Heart right ventricle (tissue), 16 donors: ENCODE results near the gene PTPRN2. TPM values are rescaled to one million over a fixed set of nuclear protein-coding genes. Genes with fewer than 3 reads are reported as not detected.

ENCODE experiments used
- ATAC-seq, 8 donors: fragments of 200-7000 bp; cut with Tn5 transposase; one replicate each; pipeline ENCODE4 v1.9.1; 2020; ENCODE audit warnings: mild to moderate bottlenecking in 8 of 8, moderate library complexity in 8 of 8, moderate number of reproducible peaks in 1 of 8
- DNase-seq, 2 donors: peaks; one replicate each; pipeline ENCODE4 v3.0.0-alpha.2; 2020
- H3K27ac ChIP-seq, 10 donors: fragments of 200-600 bp; sonication (generic) in 2 of 10; one replicate each; pipeline versions ENCODE4 v1.5.0 to v1.8.0; 2020 to 2022; ENCODE audit warnings: mild to moderate bottlenecking in 3 of 10
- H3K27me3 ChIP-seq, 7 donors: fragments of 200-600 bp; one replicate each; pipeline ENCODE4 v1.8.0; 2021 to 2022; ENCODE audit warnings: mild to moderate bottlenecking in 2 of 7
- H3K36me3 ChIP-seq, 9 donors: fragments of 200-600 bp; sonication (generic) in 1 of 9; one replicate each; pipeline versions ENCODE4 v1.5.0 to v1.8.0; 2020 to 2022; ENCODE audit warnings: mild to moderate bottlenecking in 2 of 9
- H3K4me1 ChIP-seq, 9 donors: fragments of 200-600 bp; sonication (generic) in 1 of 9; one replicate each; pipeline versions ENCODE4 v1.5.0 to v1.8.0; 2020 to 2022; ENCODE audit warnings: mild to moderate bottlenecking in 4 of 9
- H3K4me3 ChIP-seq, 10 donors: fragments of 200-600 bp; sonication (generic) in 2 of 10; one replicate each; pipeline versions ENCODE4 v1.5.0 to v1.8.0; 2020 to 2022; ENCODE audit warnings: mild to moderate bottlenecking in 7 of 10, moderate library complexity in 2 of 10
- H3K9me3 ChIP-seq, 11 donors: fragments of 200-600 bp in 10 of 11; sonication (generic) in 2 of 11; one replicate each; pipeline versions ENCODE4 v1.5.0 to v1.8.0; 2013 to 2022; ENCODE audit warnings: mild to moderate bottlenecking in 2 of 11, control low read depth in 1 of 11, moderate library complexity in 1 of 11
- WGBS, 2 donors: extraction: QIAGEN DNeasy Blood & Tissue Kit; methylation state at CpG; one replicate each; pipeline ENCODE4 v1.1.7; 2013; ENCODE audit warnings: inconsistent platforms in 1 of 2; 5-methylcytosine and 5-hydroxymethylcytosine counted together
- intact Hi-C, 10 donors: fragments of 100-400 bp; cut with DNase I; formaldehyde crosslinking; loops; one replicate each; pipeline versions ENCODE4 v1.11.1 to v1.14.2; 2022
- polyA plus RNA-seq, 2 donors: library from polyadenylated mRNA; stranded (reverse); fragments of 200-250 nt; gene quantifications; one replicate each; pipeline ENCODE4 v1.2.3, GENCODE V29; 2013
- total RNA-seq, 10 donors: library from RNA; stranded (reverse); fragmentation: NEBNext Ultra II Directional in 3 of 10; extraction: Animal tissue kit (Norgen Biotek cat#: 25700) in 3 of 10; gene quantifications; one replicate each; pipeline versions ENCODE4 v1.2.1 to v1.2.4, GENCODE V29; 2021 to 2023
- TF ChIP-seq, protein P1 (sequence below), 9 donors: fragments of 200-600 bp; sonication (generic) in 2 of 9; IDR thresholded peaks; one replicate each; pipeline versions ENCODE4 v1.5.0 to v1.8.0; 2021 to 2022; ENCODE audit warnings: antibody characterized with exemption in 9 of 9, mild to moderate bottlenecking in 5 of 9, moderate library complexity in 1 of 9
- donor health status: Arrhythmogenic right ventricular cardiomyopathy.
- donor health status: ischemic (EF 13 %, LVEDD 7.1; RV severe dilation, severe dysfunction).
- donor health status: healthy with polysubstance abuse.
- donor health status: DM: no; HTN: yes; CAD: no.
- donor health status: DM: no; HTN: no; CAD: no.
- donor health status: ischemic (EF 25% LVEDD 6.9; RV normal size, moderate dysfunction).
- donor health status: ischemic (EF 25% LVEDD 5.7; RV mildly dilated, moderate dysfunction).
- donor health status: healthy.
- donor health status: DM: yes; HTN: yes; CAD: no.
- donor health status: Ischemic cardiomyopathy.
- donor health status: ischemic (EF 35%, LVEDD 5.7; RV mildly dilated, moderate dysfunction).
- donor health status: nonischemic (EF 11% LVEDD 7.7; RV severe dilation, severe dysfunction).
- donor health status: DM: yes; HTN: yes; CAD: no.
- donor health status: PGD.
- donor health status: ischemic (EF 29% LVEDD 5.4; RV normal size, mild dysfunction).
- donor health status: nonischemic (EF 23%, LVEDD 6.1; RV moderate dilation, normal function).

PTPRN2 gene
- total and polyA plus RNA-seq, 12 donors: 0.82 to 1.8 (median 1.3) TPM

DNA sequence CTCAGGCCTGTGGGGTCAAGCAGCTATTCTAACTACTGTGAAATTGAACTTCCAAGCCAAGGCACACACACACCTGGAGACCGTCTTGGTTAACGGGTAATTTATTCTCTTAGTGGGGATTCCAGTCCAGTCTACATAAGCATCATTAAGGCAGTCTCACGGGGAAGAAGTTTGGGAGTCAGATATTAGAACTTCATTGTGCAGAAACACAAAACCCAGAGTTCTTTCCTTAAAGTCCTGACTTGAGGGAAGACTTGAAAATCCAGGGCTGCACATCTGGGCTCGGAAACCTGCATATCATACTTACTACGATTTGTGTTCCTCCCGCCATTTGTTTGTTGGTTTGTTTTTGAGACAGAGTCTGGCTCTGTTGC lies 112.0 kb downstream of the PTPRN2 start:
- TF ChIP-seq, protein P1, sequence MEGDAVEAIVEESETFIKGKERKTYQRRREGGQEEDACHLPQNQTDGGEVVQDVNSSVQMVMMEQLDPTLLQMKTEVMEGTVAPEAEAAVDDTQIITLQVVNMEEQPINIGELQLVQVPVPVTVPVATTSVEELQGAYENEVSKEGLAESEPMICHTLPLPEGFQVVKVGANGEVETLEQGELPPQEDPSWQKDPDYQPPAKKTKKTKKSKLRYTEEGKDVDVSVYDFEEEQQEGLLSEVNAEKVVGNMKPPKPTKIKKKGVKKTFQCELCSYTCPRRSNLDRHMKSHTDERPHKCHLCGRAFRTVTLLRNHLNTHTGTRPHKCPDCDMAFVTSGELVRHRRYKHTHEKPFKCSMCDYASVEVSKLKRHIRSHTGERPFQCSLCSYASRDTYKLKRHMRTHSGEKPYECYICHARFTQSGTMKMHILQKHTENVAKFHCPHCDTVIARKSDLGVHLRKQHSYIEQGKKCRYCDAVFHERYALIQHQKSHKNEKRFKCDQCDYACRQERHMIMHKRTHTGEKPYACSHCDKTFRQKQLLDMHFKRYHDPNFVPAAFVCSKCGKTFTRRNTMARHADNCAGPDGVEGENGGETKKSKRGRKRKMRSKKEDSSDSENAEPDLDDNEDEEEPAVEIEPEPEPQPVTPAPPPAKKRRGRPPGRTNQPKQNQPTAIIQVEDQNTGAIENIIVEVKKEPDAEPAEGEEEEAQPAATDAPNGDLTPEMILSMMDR (IDR thresholded peaks at IDR 0.05): no peak
- Histone ChIP-seq H3K27ac (no peak overlapping the region), H3K36me3 (no peaks in the 10 kb centered on the region), H3K27me3 (peaks cover 0 to 34% (median 17%) of the 10 kb centered on the region in 7 donors), H3K9me3 (peaks cover 0 to 3% (median 0%) of the 10 kb centered on the region in 11 donors), H3K4me1 (no peaks in the 10 kb centered on the region), H3K4me3 (no peak overlapping the region)
- DNase-seq (no peak), ATAC-seq (no peak)
- WGBS, 2 donors: 89 to 91% methylated on average over 6 of the region's 6 CpGs
- intact Hi-C loops: no loop called here

DNA sequence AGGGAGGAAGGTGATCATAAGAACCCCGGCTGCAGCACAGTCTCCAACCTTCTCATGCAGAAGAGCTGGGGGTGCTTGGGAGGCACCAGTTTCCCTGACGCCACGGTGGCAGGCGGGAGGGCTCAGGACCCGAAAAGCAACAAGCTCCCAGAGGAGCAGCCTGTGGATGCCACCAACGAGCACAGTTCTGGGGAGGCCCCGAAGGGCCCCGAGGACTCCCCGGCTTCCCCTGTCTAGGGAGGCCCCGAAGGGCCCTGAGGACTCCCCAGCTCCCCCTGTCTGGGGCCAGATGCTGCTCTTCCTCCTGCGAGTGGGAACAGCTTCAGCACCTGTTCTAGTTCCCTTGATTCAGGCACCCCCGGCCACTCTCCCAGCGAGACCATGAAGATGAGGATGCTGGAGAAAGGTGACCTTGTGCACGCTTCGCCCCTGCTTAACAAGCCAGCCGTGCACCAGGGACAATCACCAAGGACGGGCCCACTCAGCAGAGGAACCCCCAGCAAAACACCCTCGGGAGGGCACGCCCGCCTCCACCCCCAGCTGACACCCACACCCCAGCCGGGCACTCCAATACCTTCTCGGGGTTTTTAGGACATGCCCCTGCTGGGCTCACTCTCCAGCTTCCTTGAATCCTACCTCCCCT lies 112.5 kb downstream of the PTPRN2 start:
- 90 to 92% methylated on average over 22 of the region's 22 CpGs for WGBS, 2 donors
- H3K27me3 ChIP-seq: peaks cover 0 to 31% (median 17%) of the 10 kb centered on the region in 7 donors
- H3K36me3 ChIP-seq: no peaks in the 10 kb centered on the region
- TF ChIP-seq, protein P1 (IDR thresholded peaks at IDR 0.05): no peak
- no peak for DNase-seq
- no peak overlapping the region for H3K4me3 ChIP-seq
- ATAC-seq: no peak
- no peaks in the 10 kb centered on the region for H3K4me1 ChIP-seq
- intact Hi-C loops: no loop called here
- no peak overlapping the region for H3K27ac ChIP-seq
- H3K9me3 ChIP-seq: no peaks in the 10 kb centered on the region

DNA sequence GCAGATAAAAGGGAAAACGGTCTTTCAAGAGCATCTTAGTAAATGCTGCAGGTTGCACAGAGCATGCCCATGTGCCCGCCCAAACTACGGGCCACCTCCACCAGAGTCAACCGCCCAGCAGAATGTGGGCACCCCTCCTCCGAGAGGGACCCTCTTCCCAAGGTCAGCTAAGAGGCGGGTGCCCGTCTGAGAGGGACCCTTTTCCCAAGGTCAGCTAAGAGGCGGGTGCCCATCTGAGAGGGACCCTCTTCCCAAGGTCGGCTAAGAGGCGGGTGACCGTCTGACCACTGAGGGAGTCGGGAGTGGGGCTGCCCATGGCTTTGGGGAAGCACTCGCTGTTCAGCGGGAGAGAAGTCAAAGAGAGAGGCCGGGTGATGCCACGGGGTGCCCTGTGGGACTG lies 113.1 kb downstream of the PTPRN2 start:
- Histone ChIP-seq H3K27ac (no peak overlapping the region), H3K9me3 (no peaks in the 10 kb centered on the region), H3K27me3 (peaks cover 0 to 33% (median 17%) of the 10 kb centered on the region in 7 donors), H3K4me3 (no peak overlapping the region), H3K36me3 (no peaks in the 10 kb centered on the region), H3K4me1 (no peaks in the 10 kb centered on the region)
- 82 to 89% methylated on average over 16 of the region's 16 CpGs for WGBS, 2 donors
- no peak for ATAC-seq
- intact Hi-C loops: no loop called here
- DNase-seq: no peak
- TF ChIP-seq, protein P1 (IDR thresholded peaks at IDR 0.05): no peak

DNA sequence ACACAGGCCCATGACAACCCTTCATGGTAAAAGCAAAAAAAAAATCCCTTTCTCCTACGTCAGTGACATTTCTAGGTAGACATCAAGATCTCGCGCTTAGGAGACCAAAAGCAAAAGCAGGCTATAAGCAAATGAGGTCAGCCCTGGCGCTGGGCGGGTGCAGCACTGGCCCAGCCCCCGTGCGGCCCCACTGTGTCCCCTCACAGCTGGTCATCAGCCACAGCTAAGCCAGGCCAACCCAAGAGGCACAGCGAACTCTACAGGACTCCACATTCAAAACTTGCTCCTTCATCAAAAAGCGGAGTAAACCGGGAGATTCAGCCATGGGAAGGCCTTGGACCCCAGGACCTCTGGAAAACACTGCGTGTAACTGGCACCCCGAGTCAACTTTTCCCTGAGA lies 113.7 kb downstream of the PTPRN2 start:
- TF ChIP-seq, protein P1 (IDR thresholded peaks at IDR 0.05): no peak
- 88 to 92% methylated on average over 12 of the region's 12 CpGs for WGBS, 2 donors
- H3K27ac ChIP-seq: no peak overlapping the region
- H3K4me3 ChIP-seq: no peak overlapping the region
- peaks cover 0 to 38% (median 17%) of the 10 kb centered on the region in 7 donors for H3K27me3 ChIP-seq
- H3K9me3 ChIP-seq: no peaks in the 10 kb centered on the region
- H3K36me3 ChIP-seq: no peaks in the 10 kb centered on the region
- no peaks in the 10 kb centered on the region for H3K4me1 ChIP-seq
- DNase-seq (no peak), ATAC-seq (no peak)
- intact Hi-C loops: no loop called here
